Aorta (tissue), 5 donors: ENCODE measurements around the gene NUAK1. TPM values are rescaled to one million over a fixed set of nuclear protein-coding genes. Genes with fewer than 3 reads are reported as not detected.

ENCODE experiments used
- ATAC-seq: fragments of 200-7000 bp; cut with Tn5 transposase; one replicate; pipeline ENCODE4 v1.9.1; 2022; ENCODE audit warnings: moderate library complexity; ENCODE audit not compliant: low FRiP score
- DNase-seq, 2 donors: peaks; one replicate each; pipeline ENCODE4 v3.0.0-alpha.2; 2020
- H3K27ac ChIP-seq, 2 donors: one replicate each; pipeline ENCODE4 v1.5.1; 2013; ENCODE audit warnings: low read length in 2 of 2, mild to moderate bottlenecking in 2 of 2, moderate library complexity in 2 of 2, control low read depth in 1 of 2, inconsistent platforms in 1 of 2, low read depth in 1 of 2
- H3K27me3 ChIP-seq, 2 donors: one replicate each; pipeline ENCODE4 v1.6.1; 2013; ENCODE audit warnings: control low read depth in 1 of 2, low read length in 1 of 2, mild to moderate bottlenecking in 1 of 2, moderate library complexity in 1 of 2; ENCODE audit not compliant: insufficient read depth in 2 of 2, control insufficient read depth in 1 of 2
- H3K36me3 ChIP-seq, 2 donors: one replicate each; pipeline ENCODE4 v1.6.1; 2013; ENCODE audit warnings: control low read depth in 1 of 2, low read length in 1 of 2, mild to moderate bottlenecking in 1 of 2; ENCODE audit not compliant: insufficient read depth in 2 of 2, control insufficient read depth in 1 of 2
- H3K4me1 ChIP-seq, 2 donors: one replicate each; pipeline ENCODE4 v1.6.1; 2013; ENCODE audit warnings: low read length in 2 of 2, control low read depth in 1 of 2, mild to moderate bottlenecking in 1 of 2, moderate library complexity in 1 of 2; ENCODE audit not compliant: insufficient read depth in 2 of 2, control insufficient read depth in 1 of 2
- H3K4me3 ChIP-seq, 2 donors: one replicate each; pipeline ENCODE4 v1.5.1; 2013; ENCODE audit warnings: low read length in 2 of 2, control low read depth in 1 of 2, mild to moderate bottlenecking in 1 of 2
- H3K9me3 ChIP-seq: one replicate; pipeline ENCODE4 v1.6.1; 2013; ENCODE audit warnings: mild to moderate bottlenecking, low read length; ENCODE audit not compliant: control insufficient read depth
- WGBS, 2 donors: extraction: QIAGEN DNeasy Blood & Tissue Kit; methylation state at CpG; one replicate each; pipeline ENCODE4 v1.1.7; 2013; 5-methylcytosine and 5-hydroxymethylcytosine counted together
- intact Hi-C, 2 donors: fragments of 100-400 bp; cut with DNase I; formaldehyde crosslinking; loops; one replicate each; pipeline versions ENCODE4 v1.14.2 to v1.15.0; 2022
- polyA plus RNA-seq, 2 donors: library from polyadenylated mRNA; stranded (reverse); fragments of 200-250 nt; gene quantifications; one replicate each; pipeline ENCODE4 v1.2.3, GENCODE V29; 2013
- total RNA-seq, 2 donors: library from RNA; stranded (reverse); fragmentation: NEBNext Ultra II Directional; extraction: Animal tissue kit (Norgen Biotek cat#: 25700); gene quantifications; one replicate each; pipeline ENCODE4 v1.2.1, GENCODE V29; 2021
- donor health status: healthy with polysubstance abuse.
- donor health status: Bipolar disorder and iron deficiency.
- donor health status: DM: no; HTN: no; CAD: no.
- donor health status: DM: no; HTN: no; CAD: no.
- donor health status: DM: yes; HTN: yes; CAD: no.

Gene NUAK1
- total and polyA plus RNA-seq, 4 donors = 5.3 to 37.7 (median 18.5) TPM

GRCh38 chr12:106113042-106113441 is 25.7 kb downstream of the NUAK1 start:
- DNase-seq (no peak), ATAC-seq (no peak)
- H3K36me3 ChIP-seq = no peaks in the 10 kb centered on the region
- no peak overlapping the region for H3K4me3 ChIP-seq
- WGBS, 2 donors = 43 to 48% methylated on average over 6 of the region's 6 CpGs
- no peaks in the 10 kb centered on the region for H3K9me3 ChIP-seq
- intact Hi-C loops = no loop called here
- H3K27me3 ChIP-seq = no peaks in the 10 kb centered on the region
- peak overlapping the region; percentile 91 for H3K27ac ChIP-seq
- H3K4me1 ChIP-seq = peaks cover 5 to 9% of the 10 kb centered on the region in 2 donors

DNA sequence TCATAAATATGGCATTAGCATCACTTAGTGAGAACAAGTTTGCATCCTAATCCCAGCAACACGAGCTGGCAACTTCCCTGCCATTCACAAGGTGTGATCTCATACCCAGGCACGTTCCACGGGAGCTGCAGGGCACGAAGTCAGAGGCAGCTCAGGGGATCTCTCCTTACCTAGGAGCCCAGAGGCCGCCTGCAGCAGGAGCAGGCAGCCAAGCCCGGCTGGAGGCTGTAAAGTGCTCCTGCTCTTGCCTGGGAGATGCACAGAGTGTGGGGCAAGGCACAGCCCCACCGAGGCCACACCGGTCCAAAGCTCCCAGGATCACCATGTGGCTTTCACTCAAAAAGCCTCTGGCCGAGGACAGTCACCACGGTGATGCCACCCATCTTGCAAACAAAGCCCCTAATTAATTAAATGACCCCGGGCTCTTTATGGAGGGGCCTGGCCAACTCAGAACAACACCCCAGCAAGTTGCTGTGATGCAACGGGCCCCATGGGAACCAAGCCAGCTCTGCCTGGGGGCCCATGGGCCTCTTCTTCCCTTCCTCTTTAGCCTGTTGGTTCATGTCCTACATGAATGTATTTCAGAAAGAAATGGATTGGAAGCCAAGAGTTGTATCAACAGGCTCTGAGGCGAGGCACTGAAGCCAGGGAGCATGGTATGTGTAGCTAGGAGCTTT is 26.5 kb downstream of the NUAK1 start:
- intact Hi-C loops = no loop called here
- ATAC-seq = peak; percentile 19
- Histone ChIP-seq H3K9me3 (no peaks in the 10 kb centered on the region), H3K4me3 (no peak overlapping the region), H3K36me3 (no peaks in the 10 kb centered on the region), H3K4me1 (peaks cover 9 to 10% of the 10 kb centered on the region in 2 donors), H3K27ac (peak overlapping the region; percentile 64 to 81), H3K27me3 (no peaks in the 10 kb centered on the region)
- peak in 1 of 2 donors; percentile 81 for DNase-seq
- WGBS, 2 donors = 12 to 29% methylated on average over 13 of the region's 13 CpGs

GRCh38 chr12:106110626-106111300 is 28.0 kb downstream of the NUAK1 start:
- peaks cover 7 to 21% of the 10 kb centered on the region in 2 donors for H3K4me1 ChIP-seq
- intact Hi-C loops = no loop called here
- 87% methylated on average over 4 of the region's 4 CpGs for WGBS, 2 donors
- H3K36me3 ChIP-seq = no peaks in the 10 kb centered on the region
- ATAC-seq (no peak), DNase-seq (no peak)
- H3K27me3 ChIP-seq = no peaks in the 10 kb centered on the region
- H3K27ac ChIP-seq = peak overlapping the region in 1 of 2 donors; percentile 56
- H3K4me3 ChIP-seq = no peak overlapping the region
- H3K9me3 ChIP-seq = no peaks in the 10 kb centered on the region

- H3K36me3 ChIP-seq = no peaks in the 10 kb centered on the region
- DNase-seq (no peak), ATAC-seq (no peak)
- intact Hi-C loops = no loop called here
- no peaks in the 10 kb centered on the region for H3K27me3 ChIP-seq
- WGBS, 2 donors = 59 to 67% methylated on average over 4 of the region's 4 CpGs
- no peak overlapping the region for H3K4me3 ChIP-seq
- peaks cover 4 to 22% of the 10 kb centered on the region in 2 donors for H3K4me1 ChIP-seq
- peak overlapping the region; percentile 57 to 80 for H3K27ac ChIP-seq
- H3K9me3 ChIP-seq = no peaks in the 10 kb centered on the region
These were observed 29.4 kb downstream of the NUAK1 start for GRCh38 chr12:106109168-106109910.

GRCh38 chr12:106108185-106108835 is 30.4 kb downstream of the NUAK1 start:
- H3K9me3 ChIP-seq = no peaks in the 10 kb centered on the region
- WGBS, 2 donors = 41% methylated on average over 4 of the region's 4 CpGs
- peaks cover 3 to 22% of the 10 kb centered on the region in 2 donors for H3K4me1 ChIP-seq
- no peaks in the 10 kb centered on the region for H3K36me3 ChIP-seq
- H3K4me3 ChIP-seq = no peak overlapping the region
- intact Hi-C loops = no loop called here
- ATAC-seq (no peak), DNase-seq (no peak)
- H3K27me3 ChIP-seq = no peaks in the 10 kb centered on the region
- H3K27ac ChIP-seq = peak overlapping the region; percentile 80 to 85

- ATAC-seq = peak; percentile 36
- H3K27me3 ChIP-seq = no peaks in the 10 kb centered on the region
- no peaks in the 10 kb centered on the region for H3K36me3 ChIP-seq
- no peak for DNase-seq
- H3K4me1 ChIP-seq = peaks cover 3 to 22% of the 10 kb centered on the region in 2 donors
- intact Hi-C loops = no loop called here
- H3K9me3 ChIP-seq = no peaks in the 10 kb centered on the region
- H3K27ac ChIP-seq = peak overlapping the region; percentile 85 to 91
- WGBS, 2 donors = 6 to 23% methylated on average over 2 of the region's 2 CpGs
- H3K4me3 ChIP-seq = no peak overlapping the region
These were observed 31.2 kb downstream of the NUAK1 start for GRCh38 chr12:106107566-106107965.

DNA sequence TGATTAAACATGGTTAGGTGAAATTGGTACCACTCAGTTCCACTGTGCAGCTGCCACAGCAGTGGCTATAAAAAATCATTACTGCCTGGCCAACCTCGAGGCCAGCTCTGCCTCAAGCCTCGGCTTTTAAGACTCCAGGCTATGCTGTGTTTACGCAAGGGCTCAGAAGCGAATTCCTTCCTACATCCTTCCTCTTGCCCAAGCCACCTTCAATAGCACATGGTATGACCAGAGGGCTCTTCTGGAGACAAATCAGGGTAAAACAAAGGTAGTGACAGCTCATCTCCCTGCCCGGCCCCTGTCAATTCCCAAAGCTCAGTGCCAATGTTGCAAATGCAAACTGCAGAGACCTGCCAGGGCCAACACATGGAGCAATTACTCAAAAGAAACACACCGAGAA is 31.9 kb downstream of the NUAK1 start:
- Histone ChIP-seq H3K36me3 (no peaks in the 10 kb centered on the region), H3K27ac (peak overlapping the region; percentile 62 to 91), H3K4me1 (peaks cover 3 to 22% of the 10 kb centered on the region in 2 donors), H3K9me3 (no peaks in the 10 kb centered on the region), H3K27me3 (no peaks in the 10 kb centered on the region), H3K4me3 (no peak overlapping the region)
- intact Hi-C loops = no loop called here
- ATAC-seq (peak; percentile 34), DNase-seq (no peak)
- 11% methylated on average over 6 of the region's 6 CpGs for WGBS, 2 donors

DNA sequence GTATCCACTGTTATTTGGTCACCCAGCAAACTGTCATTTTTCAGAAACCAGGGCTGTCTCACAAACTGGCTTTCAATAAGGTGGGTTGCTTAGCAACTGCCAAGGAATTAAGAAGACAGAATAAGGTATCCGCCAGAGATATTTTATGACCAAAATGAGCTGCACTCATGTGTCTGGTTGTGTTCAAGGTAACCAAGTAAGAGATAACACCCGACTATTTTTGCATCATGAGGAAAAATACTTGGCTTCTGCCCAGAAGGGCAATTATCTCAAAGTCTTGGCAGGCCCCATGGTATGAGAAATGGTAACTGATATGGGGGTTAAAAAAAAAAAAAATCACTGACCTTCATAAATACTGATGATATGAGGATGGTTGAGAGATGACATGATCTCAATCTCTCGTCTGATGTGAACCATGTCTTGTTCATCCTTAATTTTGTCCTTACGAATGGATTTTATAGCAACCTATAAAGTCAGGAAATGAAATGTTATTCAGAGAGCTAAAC is 32.6 kb downstream of the NUAK1 start:
- H3K9me3 ChIP-seq = no peaks in the 10 kb centered on the region
- no peak overlapping the region for H3K4me3 ChIP-seq
- no peaks in the 10 kb centered on the region for H3K27me3 ChIP-seq
- H3K27ac ChIP-seq = peak overlapping the region in 1 of 2 donors; percentile 52
- no peaks in the 10 kb centered on the region for H3K36me3 ChIP-seq
- H3K4me1 ChIP-seq = peaks cover 3 to 22% of the 10 kb centered on the region in 2 donors
- no peak for DNase-seq
- intact Hi-C loops = no loop called here
- ATAC-seq = no peak
- 54 to 57% methylated on average over 4 of the region's 4 CpGs for WGBS, 2 donors
